Measurements from ENCODE around the gene NYNRIN.

GRCh38 chr14:24465368-24465767, 66.6 kb downstream of the NYNRIN start:
- TF ChIP-seq POLR2A (IDR thresholded peaks at IDR 0.05) (no peak), CTCF (IDR thresholded peaks at IDR 0.05) (no peak)

All from lower leg skin (tissue), 3 donors.